B cell (primary cell): Measurements from ENCODE around the gene ASCL5. TPM values are rescaled to one million over a fixed set of nuclear protein-coding genes. Genes with fewer than 3 reads are reported as not detected.

Source experiments
- ATAC-seq: fragments of 200-7000 bp; cut with Tn5 transposase; one replicate; pipeline ENCODE4 v1.10.0; 2021; ENCODE audit warnings: low read depth, mild to moderate bottlenecking, moderate number of reproducible peaks, moderate library complexity
- CTCF ChIA-PET: fragments of 350-600 bp; sonication (Branson Sonifier 250); formaldehyde crosslinking; loops from one replicate; lab custom pipeline; 2021; ENCODE audit warnings: antibody characterized with exemption, inconsistent platforms; lab: Charles Lee
- POLR2A ChIA-PET: fragments of 350-600 bp; sonication (Branson Sonifier 250); formaldehyde crosslinking; loops from one replicate; lab custom pipeline; 2021; ENCODE audit warnings: antibody characterized with exemption; lab: Charles Lee
- DNase-seq: peaks from one replicate; pipeline ENCODE4 v3.0.0; 2013
- H2AFZ ChIP-seq: 2 replicates; pipeline ENCODE4 v1.6.1; 2012; ENCODE audit warnings: mild to moderate bottlenecking, low read depth, low read length; ENCODE audit not compliant: insufficient read depth, poor library complexity, severe bottlenecking
- H3K27ac ChIP-seq, 2 donors: 1 replicate in 1 of 2; 2 replicates in 1 of 2; pipeline ENCODE4 v1.5.1; 2012 to 2013; ENCODE audit warnings: low read length in 2 of 2, mild to moderate bottlenecking in 2 of 2, moderate library complexity in 1 of 2
- H3K27me3 ChIP-seq, 4 experiments: fragments of 200-600 bp in 1 of 4; sonication (generic) in 1 of 4; replicated peaks in 1 of 4; 1 replicate in 2 of 4; 2 replicates in 2 of 4; pipeline versions ENCODE4 v1.6.1 to v1.7.0; 2013 to 2016; ENCODE audit warnings: low read length in 3 of 4, mild to moderate bottlenecking in 2 of 4, mixed read lengths in 1 of 4, moderate library complexity in 1 of 4; ENCODE audit not compliant: insufficient read depth in 4 of 4, control insufficient read depth in 3 of 4; ENCODE audit errors: control extremely low read depth in 1 of 4
- H3K36me3 ChIP-seq, 2 experiments: replicated peaks in 1 of 2; 1 replicate in 1 of 2; 2 replicates in 1 of 2; pipeline versions ENCODE4 v1.6.1 to v1.7.1; 2013; ENCODE audit warnings: low read length in 1 of 2; ENCODE audit not compliant: insufficient read depth in 2 of 2, control insufficient read depth in 1 of 2; ENCODE audit errors: control extremely low read depth in 1 of 2, extremely low read depth in 1 of 2
- H3K4me1 ChIP-seq, 2 donors: fragments of 200-600 bp in 1 of 2; sonication (generic) in 1 of 2; 1 replicate in 1 of 2; 2 replicates in 1 of 2; pipeline versions ENCODE4 v1.5.1 to v1.6.1; 2013 to 2017; ENCODE audit warnings: low read length in 2 of 2; ENCODE audit not compliant: control insufficient read depth in 2 of 2, insufficient read depth in 2 of 2
- H3K4me2 ChIP-seq: replicated peaks from 2 replicates; pipeline ENCODE3; 2012; ENCODE audit warnings: mild to moderate bottlenecking, low read depth, low read length; ENCODE audit not compliant: poor library complexity, severe bottlenecking
- H3K4me3 ChIP-seq, 5 experiments: fragments of 200-600 bp in 1 of 5; sonication (generic) in 1 of 5; 1 replicate in 3 of 5; 2 replicates in 2 of 5; pipeline versions ENCODE4 v1.5.1 to v1.7.0; 2011 to 2016; ENCODE audit warnings: low read length in 4 of 5, mild to moderate bottlenecking in 4 of 5, low read depth in 2 of 5, control low read depth in 1 of 5, moderate library complexity in 1 of 5; ENCODE audit not compliant: insufficient read depth in 1 of 5; ENCODE audit errors: control extremely low read depth in 1 of 5, extremely low read depth in 1 of 5
- H3K79me2 ChIP-seq: fragments of 200-600 bp; sonication (generic); one replicate; pipeline ENCODE4 v1.6.0; 2016; ENCODE audit warnings: low read length; ENCODE audit not compliant: control insufficient read depth, insufficient read depth
- H3K9ac ChIP-seq: fragments of 200-600 bp; sonication (generic); 2 replicates; pipeline ENCODE4 v1.6.1; 2017; ENCODE audit warnings: mild to moderate bottlenecking, low read length, moderate library complexity
- H3K9me3 ChIP-seq, 3 donors: one replicate each; pipeline versions ENCODE4 v1.6.1 to v1.7.1; 2013; ENCODE audit warnings: low read length in 2 of 3; ENCODE audit not compliant: control insufficient read depth in 2 of 3, insufficient read depth in 1 of 3; ENCODE audit errors: control extremely low read depth in 1 of 3
- H4K20me1 ChIP-seq: 2 replicates; pipeline ENCODE4 v1.6.0; 2012; ENCODE audit warnings: mild to moderate bottlenecking, low read length; ENCODE audit not compliant: insufficient read depth, control insufficient read depth, poor library complexity, severe bottlenecking
- H3K27ac Mint-ChIP-seq: one replicate; pipeline ENCODE4 v1.8.0; 2021; ENCODE audit warnings: mixed read lengths
- H3K27me3 Mint-ChIP-seq: one replicate; pipeline ENCODE4 v1.8.0; 2021; ENCODE audit warnings: mixed read lengths
- H3K4me1 Mint-ChIP-seq: one replicate; pipeline ENCODE4 v1.8.0; 2021; ENCODE audit warnings: mixed read lengths
- H3K4me3 Mint-ChIP-seq: one replicate; pipeline ENCODE4 v1.8.0; 2021; ENCODE audit warnings: mixed read lengths
- H3K9me3 Mint-ChIP-seq: one replicate; pipeline ENCODE4 v1.8.0; 2022; ENCODE audit warnings: mixed read lengths; ENCODE audit not compliant: insufficient read depth
- EZH2 ChIP-seq: IDR thresholded peaks from 2 replicates; pipeline ENCODE4 v1.6.1; 2012; ENCODE audit warnings: borderline replicate concordance, low read depth, mild to moderate bottlenecking, moderate library complexity, low read length; ENCODE audit not compliant: insufficient read depth, poor library complexity, severe bottlenecking
- WGBS: methylation state at CpG from one replicate; pipeline ENCODE4 v1.1.5; 2013; ENCODE audit warnings: missing lambda C conversion rate; ENCODE audit not compliant: insufficient coverage; 5-methylcytosine and 5-hydroxymethylcytosine counted together
- intact Hi-C: fragments of 100-400 bp; cut with micrococcal nuclease; formaldehyde crosslinking; loops from one replicate; pipeline ENCODE4 v1.10.0; 2022
- polyA plus RNA-seq: library from polyadenylated mRNA; depleted of rRNA; stranded (reverse); fragments of >200 nt; gene quantifications from 2 replicates; pipeline ENCODE4 v1.2.3, GENCODE V29; 2012
- total RNA-seq, 2 donors: library from RNA; stranded (reverse); fragments of 120-200 nt in 1 of 2; gene quantifications; 1 replicate in 1 of 2; 2 replicates in 1 of 2; pipeline versions ENCODE4 v1.2.3 to v1.2.4, GENCODE V29; 2013 to 2022
- TF ChIP-seq, protein P1 (sequence below): fragments of 200-600 bp; IDR thresholded peaks from one replicate; pipeline ENCODE4 v1.8.0; 2022; ENCODE audit warnings: antibody characterized with exemption, mild to moderate bottlenecking

ASCL5 gene
- total and polyA plus RNA-seq, 2 donors (not counting 1 experiment from before 2014, with no cell fraction given), result not detected

DNA sequence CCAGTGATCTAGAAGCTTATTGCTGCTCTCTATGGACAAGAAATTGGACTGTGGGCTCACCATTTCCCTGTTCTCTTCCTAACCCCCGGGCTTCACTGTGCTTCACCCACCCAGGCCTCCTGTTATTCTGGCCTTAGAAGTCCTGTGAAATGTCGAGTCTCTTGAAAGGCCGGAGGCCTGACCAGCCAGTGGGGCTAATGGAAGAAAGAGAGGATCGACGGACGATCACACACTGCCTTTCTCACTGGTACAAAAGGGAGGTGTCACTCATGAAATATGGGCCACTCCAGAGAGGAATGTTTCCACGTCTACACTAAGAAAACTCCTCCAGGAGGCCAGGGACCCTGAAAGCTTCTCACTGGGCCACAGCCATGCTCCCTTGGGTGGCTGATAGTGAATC lies 50.9 kb downstream of the ASCL5 start:
- DNase-seq (no peak), ATAC-seq (no peak)
- TF ChIP-seq EZH2, result no peak
- TF ChIP-seq, protein P1, sequence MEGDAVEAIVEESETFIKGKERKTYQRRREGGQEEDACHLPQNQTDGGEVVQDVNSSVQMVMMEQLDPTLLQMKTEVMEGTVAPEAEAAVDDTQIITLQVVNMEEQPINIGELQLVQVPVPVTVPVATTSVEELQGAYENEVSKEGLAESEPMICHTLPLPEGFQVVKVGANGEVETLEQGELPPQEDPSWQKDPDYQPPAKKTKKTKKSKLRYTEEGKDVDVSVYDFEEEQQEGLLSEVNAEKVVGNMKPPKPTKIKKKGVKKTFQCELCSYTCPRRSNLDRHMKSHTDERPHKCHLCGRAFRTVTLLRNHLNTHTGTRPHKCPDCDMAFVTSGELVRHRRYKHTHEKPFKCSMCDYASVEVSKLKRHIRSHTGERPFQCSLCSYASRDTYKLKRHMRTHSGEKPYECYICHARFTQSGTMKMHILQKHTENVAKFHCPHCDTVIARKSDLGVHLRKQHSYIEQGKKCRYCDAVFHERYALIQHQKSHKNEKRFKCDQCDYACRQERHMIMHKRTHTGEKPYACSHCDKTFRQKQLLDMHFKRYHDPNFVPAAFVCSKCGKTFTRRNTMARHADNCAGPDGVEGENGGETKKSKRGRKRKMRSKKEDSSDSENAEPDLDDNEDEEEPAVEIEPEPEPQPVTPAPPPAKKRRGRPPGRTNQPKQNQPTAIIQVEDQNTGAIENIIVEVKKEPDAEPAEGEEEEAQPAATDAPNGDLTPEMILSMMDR, result no peak
- Histone ChIP-seq H3K27ac (no peak overlapping the region), H2AFZ (no peak overlapping the region), H3K4me3 (no peak overlapping the region), H3K4me2 (no peak overlapping the region), H3K27me3 (no peaks in the 10 kb centered on the region), H3K79me2 (no peaks in the 10 kb centered on the region), H3K9me3 (no peaks in the 10 kb centered on the region), H3K36me3 (no peaks in the 10 kb centered on the region), H4K20me1 (no peaks in the 10 kb centered on the region), H3K4me1 (no peaks in the 10 kb centered on the region), H3K9ac (no peak overlapping the region)
- ChIA-PET CTCF (interaction anchor here (0.9 kb wide), 1 partner anchor 103 kb away, joined by 3 read pairs; no protein-coding TSS in a partner anchor), POLR2A (no interaction called here)
- Mint-ChIP-seq H3K4me3 (no peak overlapping the region), H3K4me1 (peaks cover 7% of the 10 kb centered on the region), H3K9me3 (no peaks in the 10 kb centered on the region), H3K27me3 (peaks cover 15% of the 10 kb centered on the region), H3K27ac (no peak overlapping the region)
- WGBS, result 73% methylated on average over 3 of the region's 7 CpGs
- intact Hi-C loops, result no loop called here

DNA sequence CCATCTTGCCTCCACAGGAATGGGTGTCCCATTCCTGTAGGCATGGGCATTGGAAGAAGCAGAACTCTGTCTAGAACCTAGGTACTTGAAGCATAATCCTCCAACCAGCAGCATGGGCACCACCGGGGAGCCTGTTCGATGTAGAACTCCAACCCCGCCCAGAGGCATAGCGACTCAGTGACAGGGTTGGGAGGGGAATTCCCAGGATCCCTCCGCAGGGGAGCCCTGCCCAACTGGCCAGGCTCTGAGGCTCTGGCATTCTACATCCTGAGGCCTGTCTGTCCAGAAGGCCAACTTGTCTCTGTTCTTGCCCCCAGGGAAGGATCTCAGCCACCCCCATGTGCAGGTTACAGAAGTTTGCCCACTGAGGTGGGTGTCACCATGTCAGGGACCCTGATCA lies 53.0 kb downstream of the ASCL5 start:
- ATAC-seq, result no peak
- no peak overlapping the region for H3K4me2 ChIP-seq
- H2AFZ ChIP-seq, result no peak overlapping the region
- no peak overlapping the region for H3K27ac ChIP-seq
- no peak for DNase-seq
- no peaks in the 10 kb centered on the region for H3K27me3 ChIP-seq
- POLR2A ChIA-PET, result no interaction called here
- peaks cover 7% of the 10 kb centered on the region for H3K4me1 Mint-ChIP-seq
- H3K27ac Mint-ChIP-seq, result no peak overlapping the region
- H3K27me3 Mint-ChIP-seq, result peaks cover 18% of the 10 kb centered on the region
- no peaks in the 10 kb centered on the region for H4K20me1 ChIP-seq
- no peaks in the 10 kb centered on the region for H3K79me2 ChIP-seq
- H3K4me3 Mint-ChIP-seq, result no peak overlapping the region
- no peaks in the 10 kb centered on the region for H3K9me3 Mint-ChIP-seq
- no peak overlapping the region for H3K4me3 ChIP-seq
- CTCF ChIA-PET, result no interaction called here
- no peaks in the 10 kb centered on the region for H3K9me3 ChIP-seq
- TF ChIP-seq EZH2, result no peak
- TF ChIP-seq, protein P1, result no peak
- no peaks in the 10 kb centered on the region for H3K4me1 ChIP-seq
- H3K9ac ChIP-seq, result no peak overlapping the region
- WGBS, result 93% methylated on average over 5 of the region's 5 CpGs
- intact Hi-C loops, result no loop called here
- no peaks in the 10 kb centered on the region for H3K36me3 ChIP-seq
